SHP77 (cell line): ENCODE results near the gene EPRS1.
"Not testable (repeated sequence)": the region's sequence is repeated elsewhere in the genome, so short reads cannot be mapped to it uniquely, and the experiment has no call there.

Experiments used
- DNase-seq, 2 experiments: peaks; one replicate each; lab custom pipeline; 2025; lab: John Stamatoyannopoulos, UW

EPRS1 gene

GRCh38 chr1:220038640-220039039 lies 7.7 kb downstream of the EPRS1 start:
- DNase-seq: no peak

- DNase-seq: not testable (repeated sequence)
Measured at GRCh38 chr1:220037810-220038209, 8.5 kb downstream of the EPRS1 start.

GRCh38 chr1:220032911-220033310 lies 13.4 kb downstream of the EPRS1 start:
- DNase-seq: no peak

- DNase-seq: no peak
Measured at GRCh38 chr1:220031287-220031686, 15.0 kb downstream of the EPRS1 start.

- no peak for DNase-seq
Measured at GRCh38 chr1:220028346-220028895, 17.9 kb downstream of the EPRS1 start.

GRCh38 chr1:220019071-220019470 lies 27.2 kb downstream of the EPRS1 start:
- DNase-seq: no peak

GRCh38 chr1:220013497-220013896 lies 32.8 kb downstream of the EPRS1 start:
- no peak for DNase-seq

- no peak for DNase-seq
Measured at GRCh38 chr1:220012259-220012658, 34.0 kb downstream of the EPRS1 start.

- DNase-seq: no peak
Measured at GRCh38 chr1:220011620-220012019, 34.7 kb downstream of the EPRS1 start.

- DNase-seq: no peak
Measured at GRCh38 chr1:220007438-220007837, 38.9 kb downstream of the EPRS1 start.

- DNase-seq: no peak
Measured at GRCh38 chr1:220005489-220005888, 40.8 kb downstream of the EPRS1 start.

- no peak for DNase-seq
Measured at GRCh38 chr1:220003610-220004299, 42.5 kb downstream of the EPRS1 start.

- no peak for DNase-seq
Measured at GRCh38 chr1:220003015-220003414, 43.3 kb downstream of the EPRS1 start.

- no peak for DNase-seq
Measured at GRCh38 chr1:220001095-220001501, 45.2 kb downstream of the EPRS1 start.

- DNase-seq: no peak
Measured at GRCh38 chr1:219999821-220000220, 46.5 kb downstream of the EPRS1 start.
